A549 (cell line): ENCODE results near the gene VPS13D. TPM values are rescaled to one million over a fixed set of nuclear protein-coding genes. Genes with fewer than 3 reads are reported as not detected.
A peak's percentile ranks its signal among the peaks of the same experiment; 100 is the strongest.
"Not testable (repeated sequence)": the region's sequence is repeated elsewhere in the genome, so short reads cannot be mapped to it uniquely, and the experiment has no call there.

ENCODE experiments used
- ATAC-seq, 2 experiments: fragments of 200-7000 bp in 1 of 2; fragments of >200 bp in 1 of 2; cut with Nextera tagmentation in 1 of 2; cut with Tn5 transposase in 1 of 2; 3 replicates each; pipeline versions ENCODE4 v1.8.0 to v1.9.1; 2018 to 2020; ENCODE audit warnings: mild to moderate bottlenecking in 1 of 2, moderate library complexity in 1 of 2
- CTCF ChIA-PET: fragments of 300-600 bp; sonication (Branson Sonifier 250); formaldehyde crosslinking; extraction: SDS; loops from one replicate; lab custom pipeline; 2021; ENCODE audit warnings: antibody characterized with exemption, inconsistent platforms; lab: Yijun Ruan, JAX
- POLR2A ChIA-PET: fragments of 350-600 bp; formaldehyde crosslinking; extraction: SDS; loops from one replicate; lab custom pipeline; 2021; ENCODE audit warnings: antibody characterized with exemption, inconsistent platforms; lab: Yijun Ruan, JAX
- DNase-seq, 2 experiments: peaks; one replicate each; pipeline versions ENCODE4 v3.0.0 to v3.0.0-alpha.2; 2011 to 2016; ENCODE audit warnings: low read depth in 1 of 2, low spot score in 1 of 2
- FAIRE-seq: peaks from 2 replicates; lab custom pipeline; 2011; peaks lifted over from hg19 to GRCh38; lab: Jason Lieb, UNC
- H3K27ac ChIP-seq, 2 experiments: fragments of >200 bp; sonication (Bioruptor Twin); formaldehyde crosslinking; 3 replicates each; pipeline ENCODE4 v1.5.1; 2016 to 2017
- H3K4me1 ChIP-seq: fragments of >200 bp; sonication (Bioruptor Twin); formaldehyde crosslinking; 3 replicates; pipeline ENCODE4 v1.6.1; 2016
- H3K4me2 ChIP-seq: fragments of >200 bp; sonication (Bioruptor Twin); formaldehyde crosslinking; 3 replicates; pipeline ENCODE4 v1.6.1; 2016
- H3K4me3 ChIP-seq: fragments of >200 bp; sonication (Bioruptor Twin); formaldehyde crosslinking; 3 replicates; pipeline ENCODE4 v1.5.1; 2016
- H3K9me3 ChIP-seq: fragments of >200 bp; sonication (Bioruptor Twin); formaldehyde crosslinking; 3 replicates; pipeline ENCODE4 v1.6.1; 2016
- CEBPB ChIP-seq, 2 experiments: fragments of >200 bp in 1 of 2; sonication (Bioruptor Twin) in 1 of 2; formaldehyde crosslinking in 1 of 2; IDR thresholded peaks; 2 replicates each; pipeline ENCODE4 v1.6.1; 2012 to 2016
- CHD4 ChIP-seq: fragments of 200-600 bp; sonication (generic); IDR thresholded peaks from 2 replicates; pipeline ENCODE4 v1.6.1; 2016; ENCODE audit warnings: antibody characterized with exemption, mild to moderate bottlenecking, borderline replicate concordance
- CTCF ChIP-seq: fragments of >200 bp; sonication (Bioruptor Twin); formaldehyde crosslinking; IDR thresholded peaks from 3 replicates; pipeline ENCODE4 v1.5.1; 2016
- ELK1 ChIP-seq: fragments of 150-350 bp; IDR thresholded peaks from 2 replicates; pipeline ENCODE4 v1.6.1; 2014; ENCODE audit warnings: low read depth, mild to moderate bottlenecking, low read length
- EP300 ChIP-seq, 2 experiments: fragments of >200 bp; sonication (Bioruptor Twin); formaldehyde crosslinking; IDR thresholded peaks; 2 replicates in 1 of 2; 3 replicates in 1 of 2; pipeline ENCODE4 v1.6.1; 2016 to 2017
- ESRRA ChIP-seq: fragments of 150-350 bp; IDR thresholded peaks from 2 replicates; pipeline ENCODE4 v1.6.1; 2014; ENCODE audit warnings: mild to moderate bottlenecking, low read length, borderline replicate concordance
- HDAC2 ChIP-seq: fragments of 200-600 bp; sonication (generic); IDR thresholded peaks from 2 replicates; pipeline ENCODE4 v1.6.1; 2016
- HEYL ChIP-seq: fragments of 250-450 bp; sonication (Bioruptor Pico); IDR thresholded peaks from 2 replicates; pipeline ENCODE4 v1.8.0; 2021; ENCODE audit warnings: mild to moderate bottlenecking, moderate library complexity
- HOXA7 ChIP-seq: fragments of 250-450 bp; sonication (Bioruptor Pico); IDR thresholded peaks from 2 replicates; pipeline ENCODE4 v1.5.0; 2020; ENCODE audit warnings: mild to moderate bottlenecking, moderate library complexity
- HOXB5 ChIP-seq: fragments of 250-450 bp; sonication (Bioruptor Pico); IDR thresholded peaks from 2 replicates; pipeline ENCODE4 v1.5.0; 2020; ENCODE audit warnings: mild to moderate bottlenecking, moderate library complexity
- JUN ChIP-seq, 2 experiments: fragments of >200 bp; sonication (Bioruptor Twin); formaldehyde crosslinking; IDR thresholded peaks; 2 replicates in 1 of 2; 3 replicates in 1 of 2; pipeline ENCODE4 v1.6.1; 2016 to 2017
- KDM1A ChIP-seq: fragments of 200-600 bp; sonication (generic); IDR thresholded peaks from 2 replicates; pipeline ENCODE4 v1.6.1; 2016; ENCODE audit warnings: low read depth, mild to moderate bottlenecking
- KDM5A ChIP-seq: fragments of 200-600 bp; sonication (generic); IDR thresholded peaks from 2 replicates; pipeline ENCODE4 v1.6.1; 2016; ENCODE audit warnings: antibody characterized with exemption, mild to moderate bottlenecking
- MAZ ChIP-seq: fragments of 150-350 bp; IDR thresholded peaks from 2 replicates; pipeline ENCODE4 v1.6.1; 2014; ENCODE audit warnings: antibody characterized with exemption, low read depth, low read length, borderline replicate concordance
- NR3C1 ChIP-seq: fragments of >200 bp; sonication (Bioruptor Twin); formaldehyde crosslinking; IDR thresholded peaks from 3 replicates; pipeline ENCODE4 v1.6.1; 2017
- POLR2A ChIP-seq: IDR thresholded peaks from 2 replicates; pipeline ENCODE4 v1.6.1; 2012; ENCODE audit warnings: mild to moderate bottlenecking, low read length
- POLR2AphosphoS2 ChIP-seq: conservative IDR thresholded peaks from 2 replicates; pipeline ENCODE4 v1.6.1; 2012; ENCODE audit warnings: low read length, improper control_type of control experiment, inconsistent platforms
- RAD21 ChIP-seq, 2 experiments: fragments of >200 bp in 1 of 2; sonication (Bioruptor Twin) in 1 of 2; formaldehyde crosslinking in 1 of 2; IDR thresholded peaks in 1 of 2; conservative IDR thresholded peaks in 1 of 2; 2 replicates in 1 of 2; 3 replicates in 1 of 2; pipeline ENCODE4 v1.6.1; 2012 to 2018; ENCODE audit warnings: inconsistent platforms in 1 of 2
- RARB ChIP-seq: fragments of 250-450 bp; sonication (Bioruptor Pico); IDR thresholded peaks from 2 replicates; pipeline ENCODE4 v1.8.0; 2021; ENCODE audit warnings: mild to moderate bottlenecking, moderate library complexity
- RFX5 ChIP-seq: fragments of 450-650 bp; IDR thresholded peaks from 2 replicates; pipeline ENCODE4 v1.7.1; 2014; ENCODE audit warnings: antibody characterized with exemption, mild to moderate bottlenecking, moderate library complexity
- SMC3 ChIP-seq: fragments of >200 bp; sonication (Bioruptor Twin); formaldehyde crosslinking; IDR thresholded peaks from 3 replicates; pipeline ENCODE4 v1.6.1; 2018; ENCODE audit warnings: inconsistent platforms
- SREBF2 ChIP-seq: fragments of 450-650 bp; IDR thresholded peaks from 2 replicates; pipeline ENCODE4 v1.6.1; 2014; ENCODE audit warnings: mild to moderate bottlenecking, moderate library complexity
- TFCP2L1 ChIP-seq: fragments of 250-450 bp; sonication (Bioruptor Pico); IDR thresholded peaks from 2 replicates; pipeline ENCODE4 v1.5.0; 2021; ENCODE audit warnings: mild to moderate bottlenecking
- TP53 ChIP-seq: fragments of 250-450 bp; sonication (Bioruptor Pico); IDR thresholded peaks from 2 replicates; pipeline ENCODE4 v1.5.0; 2021; ENCODE audit warnings: mild to moderate bottlenecking, moderate library complexity
- ZFP36 ChIP-seq: fragments of 450-650 bp; IDR thresholded peaks from 2 replicates; pipeline ENCODE4 v1.6.1; 2014; ENCODE audit warnings: borderline replicate concordance; ENCODE audit not compliant: partially characterized antibody
- WGBS: methylation state at CpG from one replicate; pipeline ENCODE4 v1.1.6; 2017; ENCODE audit errors: missing lambda C conversion rate; 5-methylcytosine and 5-hydroxymethylcytosine counted together
- polyA plus RNA-seq, 4 experiments: library from polyadenylated mRNA; depleted of rRNA in 3 of 4; stranded (reverse); fragments of >200 nt; fragmentation: RNase III in 1 of 4; extraction: RNeasy Plus Mini Kit Qiagen cat#74134 plus additional on column Dnase treatment in 1 of 4; gene quantifications; 2 replicates in 3 of 4; 3 replicates in 1 of 4; pipeline ENCODE4 v1.2.3, GENCODE V29; 2011 to 2017

The VPS13D gene
- polyA plus RNA-seq, 2 of the 4 experiments (the other 2 are of a cell fraction), result 5.4 to 15.9 TPM

GRCh38 chr1:12324423-12324822 lies 94.6 kb downstream of the VPS13D start:
- POLR2A ChIA-PET, result no interaction called here
- TF ChIP-seq TFCP2L1 (no peak), POLR2AphosphoS2 (no peak), HOXB5 (CRISPR knock-in tag) (no peak), ZFP36 (no peak), RAD21 (conservative IDR thresholded peaks at IDR 0.05 in 1 of 2, IDR thresholded peaks at IDR 0.05 in 1 of 2) (no peak), TP53 (CRISPR knock-in tag) (no peak), SREBF2 (no peak), CHD4 (no peak), EP300 (IDR thresholded peaks at IDR 0.05) (no peak), SMC3 (no peak)
- whole genome bisulfite sequencing, result 94% methylated on average over 3 of the region's 3 CpGs

GRCh38 chr1:12324973-12325372 lies 95.1 kb downstream of the VPS13D start:
- H3K4me1 ChIP-seq, FAIRE-seq, POLR2A ChIA-PET, H3K4me3 ChIP-seq, H3K4me2 ChIP-seq, H3K9me3 ChIP-seq, ATAC-seq, DNase-seq, H3K27ac ChIP-seq: not testable (repeated sequence)
- TF ChIP-seq CEBPB (IDR thresholded peaks at IDR 0.05), result peak in 1 of 2 experiments; percentile 43; a peak in 1 of 4 replicates
- CTCF ChIA-PET, result interaction anchor here (1.4 to 2.6 kb wide), 2 partner anchors 11 to 334 kb away, joined by 5 to 8 read pairs; no protein-coding TSS in a partner anchor
- 97% methylated on average over 5 of the region's 5 CpGs for WGBS

More at GRCh38 chr1:12324423-12324822, 94.6 kb downstream of the VPS13D start:
- ATAC-seq (no peak), FAIRE-seq (no peak), DNase-seq (no peak)
- Histone ChIP-seq H3K4me3 (no peak overlapping the region), H3K4me2 (no peak overlapping the region), H3K27ac (no peak overlapping the region), H3K9me3 (no peaks in the 10 kb centered on the region), H3K4me1 (no peaks in the 10 kb centered on the region)
- CTCF ChIA-PET, result interaction anchor here (1.4 to 2.6 kb wide), 2 partner anchors 10 to 334 kb away, joined by 5 to 8 read pairs; no protein-coding TSS in a partner anchor

GRCh38 chr1:12326986-12327385 lies 97.2 kb downstream of the VPS13D start:
- H3K27ac ChIP-seq, result no peak overlapping the region
- no peak for DNase-seq
- ChIA-PET POLR2A (no interaction called here), CTCF (no interaction called here)
- no peak for ATAC-seq
- H3K9me3 ChIP-seq, result no peaks in the 10 kb centered on the region
- H3K4me1 ChIP-seq, result no peaks in the 10 kb centered on the region
- 88% methylated on average over 5 of the region's 5 CpGs for WGBS
- H3K4me2 ChIP-seq, result no peak overlapping the region
- TF ChIP-seq RAD21 (conservative IDR thresholded peaks at IDR 0.05 in 1 of 2, IDR thresholded peaks at IDR 0.05 in 1 of 2), result no peak
- TF ChIP-seq RARB (CRISPR knock-in tag), result no peak
- TF ChIP-seq ELK1, result no peak
- no peak for TF ChIP-seq RFX5
- TF ChIP-seq HDAC2, result no peak
- TF ChIP-seq NR3C1, result no peak
- TF ChIP-seq CHD4, result no peak
- no peak for TF ChIP-seq CTCF
- TF ChIP-seq KDM5A, result no peak
- no peak for TF ChIP-seq ESRRA
- TF ChIP-seq KDM1A, result no peak
- no peak for TF ChIP-seq POLR2A
- TF ChIP-seq HEYL (CRISPR knock-in tag), result no peak
- TF ChIP-seq MAZ, result no peak
- no peak for TF ChIP-seq JUN (IDR thresholded peaks at IDR 0.05)
- TF ChIP-seq HOXA7, result no peak
- no peak for FAIRE-seq
- no peak overlapping the region for H3K4me3 ChIP-seq
